ENCODE results near the gene IL19. TPM values are rescaled to one million over a fixed set of nuclear protein-coding genes. Genes with fewer than 3 reads are reported as not detected.

Gene IL19
- total and polyA plus RNA-seq, 4 donors: not detected

DNA sequence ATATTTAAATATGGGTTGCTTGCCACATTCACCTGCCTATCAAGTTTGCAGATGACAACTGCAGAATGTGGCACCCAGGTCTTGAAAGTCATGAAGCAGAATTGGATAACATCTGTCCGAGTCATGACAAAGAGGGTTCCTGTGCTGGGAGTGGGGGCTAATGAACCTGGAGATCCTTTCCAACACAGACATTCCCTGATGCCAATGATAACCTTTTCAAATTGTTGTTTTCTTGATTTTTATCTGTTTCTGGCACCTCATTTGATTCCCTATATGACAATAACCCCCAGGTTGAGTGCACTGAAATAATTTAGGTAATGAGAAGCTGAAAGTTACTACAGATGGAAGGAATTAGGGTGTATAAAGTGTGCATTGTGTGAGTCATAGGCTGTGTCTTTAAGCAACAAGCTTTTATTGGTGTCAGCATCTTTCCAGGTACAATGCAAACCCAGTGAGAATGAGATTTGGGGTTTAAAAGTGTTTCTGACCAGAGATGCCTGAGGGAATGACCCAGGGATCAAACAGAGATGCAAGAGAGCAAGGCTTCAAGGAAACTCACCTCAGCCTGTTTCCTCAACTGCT, 33.7 kb downstream of the IL19 start:
- Histone ChIP-seq H3K9me3 (ENCODE audit: control insufficient read depth, insufficient read depth, low read length) (no peaks in the 10 kb centered on the region), H3K27me3 (ENCODE audit: control insufficient read depth, insufficient read depth, low read length) (no peaks in the 10 kb centered on the region), H3K36me3 (ENCODE audit: control insufficient read depth, insufficient read depth, low read length) (no peaks in the 10 kb centered on the region), H3K4me1 (ENCODE audit: control insufficient read depth, insufficient read depth, low read length) (no peaks in the 10 kb centered on the region), H3K4me3 (ENCODE audit: low read depth, low read length) (no peak overlapping the region), H3K27ac (ENCODE audit: low read depth, low read length) (no peak overlapping the region)
- no CpG with 5 or more reads among the region's 1 CpG for WGBS (ENCODE audit: insufficient coverage)
- DNase-seq (ENCODE audit: low read depth in 4 of 6, low spot score in 6 of 6): no peak

DNA sequence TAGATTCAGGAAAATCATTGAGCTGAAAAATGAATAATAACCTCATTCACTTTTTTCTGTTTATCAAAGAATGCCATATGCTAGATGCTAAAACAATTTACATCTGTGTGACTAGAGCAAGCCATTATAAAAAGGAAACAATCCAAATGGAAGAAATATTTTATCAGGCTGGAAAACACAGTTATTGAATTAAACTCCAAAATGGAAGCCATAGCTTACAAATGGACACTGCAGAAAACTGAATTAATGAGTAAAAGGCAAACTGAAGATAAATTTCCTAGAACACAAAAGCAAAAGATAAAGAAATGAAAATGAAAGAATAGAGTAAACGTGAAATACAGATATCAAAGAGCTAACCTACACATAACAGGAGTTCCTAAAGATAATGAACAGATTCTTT, 34.8 kb downstream of the IL19 start:
- Histone ChIP-seq H3K4me3 (ENCODE audit: low read depth, low read length) (no peak overlapping the region), H3K4me1 (ENCODE audit: control insufficient read depth, insufficient read depth, low read length) (no peaks in the 10 kb centered on the region), H3K36me3 (ENCODE audit: control insufficient read depth, insufficient read depth, low read length) (no peaks in the 10 kb centered on the region), H3K27me3 (ENCODE audit: control insufficient read depth, insufficient read depth, low read length) (no peaks in the 10 kb centered on the region), H3K27ac (ENCODE audit: low read depth, low read length) (no peak overlapping the region), H3K9me3 (ENCODE audit: control insufficient read depth, insufficient read depth, low read length) (no peaks in the 10 kb centered on the region)
- DNase-seq (ENCODE audit: low read depth in 4 of 6, low spot score in 6 of 6): no peak
- WGBS (ENCODE audit: insufficient coverage): no CpG with 5 or more reads among the region's 1 CpG

DNA sequence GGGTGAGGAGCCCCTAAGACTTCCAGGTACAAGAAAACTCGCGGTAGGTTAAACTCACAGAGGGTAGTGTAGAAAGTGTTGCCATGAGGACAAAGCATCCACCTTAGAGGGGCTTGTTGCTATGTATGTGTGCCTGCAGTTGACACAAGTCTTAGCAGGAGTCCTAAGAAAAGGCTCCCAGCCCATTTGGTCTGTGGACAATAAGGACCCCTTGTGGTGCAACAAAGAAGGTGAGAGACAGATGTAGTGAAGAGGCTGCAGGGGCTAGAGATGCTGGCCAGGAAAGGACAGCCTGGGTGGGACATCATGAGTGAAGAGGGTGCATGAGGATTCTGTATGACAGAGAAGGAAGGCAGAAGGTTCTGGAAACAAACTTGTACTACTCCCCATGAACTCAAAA, 38.0 kb downstream of the IL19 start:
- peak in 1 of 6 donors; percentile 11 for DNase-seq (ENCODE audit: low read depth in 4 of 6, low spot score in 6 of 6)
- 63% methylated on average over 2 of the region's 2 CpGs for WGBS (ENCODE audit: insufficient coverage)
- H3K27me3 ChIP-seq (ENCODE audit: control insufficient read depth, insufficient read depth, low read length): no peaks in the 10 kb centered on the region

DNA sequence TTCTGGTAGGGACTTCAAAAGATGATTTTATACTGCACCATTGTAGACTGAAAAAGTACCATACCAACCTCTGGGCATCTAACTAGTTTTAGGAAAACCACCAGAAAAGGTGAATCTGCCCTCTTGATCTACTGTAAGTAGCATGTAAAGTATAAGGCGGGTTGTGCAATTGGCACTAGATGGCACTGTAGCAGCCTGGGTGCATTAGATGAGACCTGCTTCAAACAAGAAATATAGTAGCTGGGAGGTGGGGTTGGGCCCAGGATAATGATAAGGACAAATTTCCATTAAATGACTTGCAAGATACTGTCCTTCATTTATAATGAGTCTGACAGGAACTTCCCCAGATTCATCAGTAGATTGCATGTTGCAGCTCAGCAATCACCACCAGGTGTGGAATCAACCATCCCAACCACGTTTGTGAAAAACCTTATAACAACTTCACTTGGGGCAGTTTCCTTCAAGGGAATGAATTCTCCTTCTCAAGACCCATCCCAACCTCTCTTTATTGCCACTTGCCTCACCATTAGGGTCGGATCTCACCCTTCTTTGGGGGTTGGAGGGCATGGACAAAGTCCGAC, 39.0 kb downstream of the IL19 start:
- Histone ChIP-seq H3K9me3 (ENCODE audit: control insufficient read depth, insufficient read depth, low read length) (peaks cover 1% of the 10 kb centered on the region), H3K27me3 (ENCODE audit: control insufficient read depth, insufficient read depth, low read length) (no peaks in the 10 kb centered on the region), H3K4me1 (ENCODE audit: control insufficient read depth, insufficient read depth, low read length) (no peaks in the 10 kb centered on the region), H3K4me3 (ENCODE audit: low read depth, low read length) (no peak overlapping the region), H3K27ac (ENCODE audit: low read depth, low read length) (no peak overlapping the region), H3K36me3 (ENCODE audit: control insufficient read depth, insufficient read depth, low read length) (no peaks in the 10 kb centered on the region)
- WGBS (ENCODE audit: insufficient coverage): 78% methylated on average over 1 of the region's 4 CpGs
- no peak for DNase-seq (ENCODE audit: low read depth in 4 of 6, low spot score in 6 of 6)

More for the DNA sequence above, 38.0 kb downstream of the IL19 start:
- H3K9me3 ChIP-seq (ENCODE audit: control insufficient read depth, insufficient read depth, low read length): peaks cover 1% of the 10 kb centered on the region
- no peak overlapping the region for H3K27ac ChIP-seq (ENCODE audit: low read depth, low read length)
- no peaks in the 10 kb centered on the region for H3K4me1 ChIP-seq (ENCODE audit: control insufficient read depth, insufficient read depth, low read length)
- H3K36me3 ChIP-seq (ENCODE audit: control insufficient read depth, insufficient read depth, low read length): no peaks in the 10 kb centered on the region
- H3K4me3 ChIP-seq (ENCODE audit: low read depth, low read length): no peak overlapping the region

DNA sequence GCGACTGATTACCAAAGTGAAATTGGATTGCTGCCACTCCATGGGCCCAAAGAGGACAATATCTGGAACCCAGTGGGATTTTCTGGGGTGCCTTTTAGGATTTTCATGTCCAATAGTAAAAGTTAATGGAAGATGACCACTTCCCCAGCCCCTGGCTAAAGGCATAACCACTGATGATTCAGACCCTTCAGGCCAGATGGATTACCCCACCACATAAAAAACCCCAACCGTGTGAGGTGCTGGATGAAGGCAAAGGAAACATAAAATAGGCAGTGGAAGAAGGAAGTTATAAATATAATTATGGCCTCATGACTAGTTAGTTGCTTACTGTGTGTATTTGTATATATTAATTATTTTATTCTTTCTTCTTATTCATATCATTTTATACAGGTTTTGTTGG, 41.9 kb downstream of the IL19 start:
- Histone ChIP-seq H3K4me1 (ENCODE audit: control insufficient read depth, insufficient read depth, low read length) (no peaks in the 10 kb centered on the region), H3K27ac (ENCODE audit: low read depth, low read length) (no peak overlapping the region), H3K36me3 (ENCODE audit: control insufficient read depth, insufficient read depth, low read length) (no peaks in the 10 kb centered on the region), H3K27me3 (ENCODE audit: control insufficient read depth, insufficient read depth, low read length) (no peaks in the 10 kb centered on the region), H3K4me3 (ENCODE audit: low read depth, low read length) (no peak overlapping the region), H3K9me3 (ENCODE audit: control insufficient read depth, insufficient read depth, low read length) (peaks cover 1% of the 10 kb centered on the region)
- DNase-seq (ENCODE audit: low read depth in 4 of 6, low spot score in 6 of 6): no peak
- 33% methylated on average over 1 of the region's 2 CpGs for WGBS (ENCODE audit: insufficient coverage)

DNA sequence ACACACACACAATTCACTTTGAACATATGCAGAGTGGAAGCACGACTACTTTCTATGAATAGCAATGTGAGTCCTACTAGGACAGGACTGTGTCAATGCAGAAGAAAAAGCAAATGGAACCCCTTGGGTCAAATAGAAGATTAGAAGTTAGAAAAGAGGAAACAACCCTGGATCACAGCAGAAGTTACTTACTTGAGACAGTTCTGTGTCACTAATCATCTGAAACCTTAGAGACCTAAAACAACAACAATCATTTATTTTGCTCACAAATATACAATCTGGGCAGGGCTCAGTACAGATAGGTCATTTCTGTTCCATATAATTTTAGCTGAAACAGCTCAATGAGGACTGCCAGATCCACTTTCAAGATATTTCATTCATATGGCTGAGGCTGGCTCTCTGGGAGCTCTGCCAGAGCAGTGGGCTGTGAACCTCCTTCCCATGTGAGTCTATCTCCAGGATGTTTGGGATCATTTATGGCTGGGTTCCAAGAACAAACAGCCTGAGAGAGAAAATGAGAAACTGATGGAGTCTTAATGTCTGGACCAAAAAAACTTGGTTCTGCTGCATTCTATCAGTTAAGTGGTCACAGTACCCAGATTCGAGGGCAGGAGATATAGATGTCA, 44.3 kb downstream of the IL19 start:
- peak in 5 of 6 donors; percentile 17 to 86 (median 45) for DNase-seq (ENCODE audit: low read depth in 4 of 6, low spot score in 6 of 6)
- 16% methylated on average over 2 of the region's 2 CpGs for WGBS (ENCODE audit: insufficient coverage)
- no peak overlapping the region for H3K27ac ChIP-seq (ENCODE audit: low read depth, low read length)

DNA sequence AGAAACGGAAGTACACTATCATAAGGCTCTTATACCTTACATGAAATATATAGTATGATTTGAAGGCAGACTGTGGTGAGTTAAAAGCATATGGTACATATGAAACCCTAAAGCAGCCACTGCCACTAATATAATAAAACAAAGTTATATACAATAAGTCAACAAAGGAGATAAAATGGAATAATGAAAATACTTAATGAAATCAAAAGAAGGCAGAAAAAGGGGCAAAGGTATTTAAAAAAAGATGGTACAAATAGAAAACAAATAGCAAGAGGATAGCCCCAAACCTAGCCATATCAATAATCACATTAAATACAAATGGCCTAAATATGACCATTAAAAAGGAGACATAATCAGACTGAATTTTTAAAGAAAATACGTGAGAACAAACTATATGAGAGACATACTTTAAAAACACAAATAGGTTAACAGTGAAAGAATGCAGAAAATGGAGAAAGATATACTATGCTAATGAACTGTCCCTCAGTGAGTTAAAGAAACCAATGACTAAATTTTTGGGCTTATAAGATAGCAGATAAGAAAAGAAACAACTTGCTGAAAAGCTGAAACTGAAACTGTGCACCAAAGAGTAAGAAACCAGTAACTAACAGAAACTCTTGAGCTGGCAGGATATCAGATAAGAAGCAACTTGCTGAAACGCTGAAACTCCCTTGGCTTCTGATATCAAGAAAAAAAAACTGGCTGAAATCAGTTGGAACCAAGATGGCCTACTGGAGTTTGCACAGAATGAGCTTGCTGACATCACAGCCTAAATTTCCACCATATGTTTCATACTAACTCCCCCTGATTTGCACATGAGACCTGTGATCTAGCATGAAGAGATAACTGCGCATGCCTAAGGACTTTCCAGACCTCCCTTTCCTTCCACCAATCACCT, 46.1 kb downstream of the IL19 start:
- H3K9me3 ChIP-seq (ENCODE audit: control insufficient read depth, insufficient read depth, low read length): peaks cover 1% of the 10 kb centered on the region
- H3K4me1 ChIP-seq (ENCODE audit: control insufficient read depth, insufficient read depth, low read length): no peaks in the 10 kb centered on the region
- H3K36me3 ChIP-seq (ENCODE audit: control insufficient read depth, insufficient read depth, low read length): no peaks in the 10 kb centered on the region
- no peak overlapping the region for H3K27ac ChIP-seq (ENCODE audit: low read depth, low read length)
- 80% methylated on average over 2 of the region's 4 CpGs for WGBS (ENCODE audit: insufficient coverage)
- DNase-seq (ENCODE audit: low read depth in 4 of 6, low spot score in 6 of 6): peak in 1 of 6 donors; percentile 81
- H3K27me3 ChIP-seq (ENCODE audit: control insufficient read depth, insufficient read depth, low read length): no peaks in the 10 kb centered on the region
- no peak overlapping the region for H3K4me3 ChIP-seq (ENCODE audit: low read depth, low read length)

More for the DNA sequence above, 44.3 kb downstream of the IL19 start:
- H3K4me1 ChIP-seq (ENCODE audit: control insufficient read depth, insufficient read depth, low read length): no peaks in the 10 kb centered on the region
- peaks cover 1% of the 10 kb centered on the region for H3K9me3 ChIP-seq (ENCODE audit: control insufficient read depth, insufficient read depth, low read length)
- no peak overlapping the region for H3K4me3 ChIP-seq (ENCODE audit: low read depth, low read length)
- H3K27me3 ChIP-seq (ENCODE audit: control insufficient read depth, insufficient read depth, low read length): no peaks in the 10 kb centered on the region
- no peaks in the 10 kb centered on the region for H3K36me3 ChIP-seq (ENCODE audit: control insufficient read depth, insufficient read depth, low read length)

DNA sequence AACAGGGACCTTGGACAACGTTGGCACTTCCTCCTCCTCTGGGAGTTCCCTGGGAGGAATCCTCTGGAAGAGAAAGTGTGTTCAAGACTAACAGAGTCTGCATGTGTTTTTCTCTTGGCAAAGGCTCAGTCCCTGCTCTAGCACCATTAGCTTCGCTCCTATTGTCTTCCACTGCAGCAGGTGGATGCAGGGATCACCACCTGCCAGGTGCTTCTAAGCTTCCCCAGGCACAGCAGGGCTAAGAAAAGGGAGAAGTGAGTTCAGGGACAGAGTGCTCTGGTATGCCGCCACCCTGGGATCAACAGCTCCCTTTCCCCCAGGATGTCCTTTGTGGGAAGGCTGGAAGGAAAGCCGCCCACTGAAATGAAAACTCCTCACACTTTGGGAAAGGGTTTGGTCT, 50.9 kb downstream of the IL19 start:
- DNase-seq (ENCODE audit: low read depth in 4 of 6, low spot score in 6 of 6): no peak
- Histone ChIP-seq H3K9me3 (ENCODE audit: control insufficient read depth, insufficient read depth, low read length) (no peaks in the 10 kb centered on the region), H3K27ac (ENCODE audit: low read depth, low read length) (no peak overlapping the region), H3K36me3 (ENCODE audit: control insufficient read depth, insufficient read depth, low read length) (no peaks in the 10 kb centered on the region), H3K4me1 (ENCODE audit: control insufficient read depth, insufficient read depth, low read length) (no peaks in the 10 kb centered on the region), H3K27me3 (ENCODE audit: control insufficient read depth, insufficient read depth, low read length) (no peaks in the 10 kb centered on the region), H3K4me3 (ENCODE audit: low read depth, low read length) (no peak overlapping the region)
- 75% methylated on average over 2 of the region's 4 CpGs for WGBS (ENCODE audit: insufficient coverage)

DNA sequence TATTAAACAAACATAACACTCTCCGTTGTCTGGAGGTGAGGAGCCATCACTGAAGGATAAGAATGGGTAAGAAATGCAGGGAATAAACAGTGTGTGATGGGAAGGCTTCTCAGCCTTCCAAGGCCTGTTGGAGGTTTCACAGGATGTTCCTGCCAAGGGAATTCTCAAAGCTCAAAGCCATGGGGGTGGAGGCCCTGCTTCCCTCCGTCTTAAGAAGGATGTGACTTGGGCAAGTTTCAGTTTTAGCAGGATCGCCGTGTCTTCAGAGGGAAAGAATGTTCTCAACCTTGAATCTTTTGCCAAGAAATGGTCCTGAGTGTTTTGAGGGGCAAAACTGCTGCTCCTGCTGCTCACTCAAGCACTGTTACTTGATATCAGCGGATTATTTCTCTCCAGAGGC, 53.2 kb downstream of the IL19 start:
- DNase-seq (ENCODE audit: low read depth in 4 of 6, low spot score in 6 of 6): peak in 1 of 6 donors; percentile 27
- WGBS (ENCODE audit: insufficient coverage): 68% methylated on average over 4 of the region's 5 CpGs

More for the DNA sequence above, 53.2 kb downstream of the IL19 start:
- H3K4me3 ChIP-seq (ENCODE audit: low read depth, low read length): no peak overlapping the region
- H3K4me1 ChIP-seq (ENCODE audit: control insufficient read depth, insufficient read depth, low read length): no peaks in the 10 kb centered on the region
- no peaks in the 10 kb centered on the region for H3K36me3 ChIP-seq (ENCODE audit: control insufficient read depth, insufficient read depth, low read length)
- H3K27me3 ChIP-seq (ENCODE audit: control insufficient read depth, insufficient read depth, low read length): no peaks in the 10 kb centered on the region
- no peak overlapping the region for H3K27ac ChIP-seq (ENCODE audit: low read depth, low read length)
- no peaks in the 10 kb centered on the region for H3K9me3 ChIP-seq (ENCODE audit: control insufficient read depth, insufficient read depth, low read length)
